Measurements from ENCODE around the gene DTYMK.

DTYMK gene

DNA sequence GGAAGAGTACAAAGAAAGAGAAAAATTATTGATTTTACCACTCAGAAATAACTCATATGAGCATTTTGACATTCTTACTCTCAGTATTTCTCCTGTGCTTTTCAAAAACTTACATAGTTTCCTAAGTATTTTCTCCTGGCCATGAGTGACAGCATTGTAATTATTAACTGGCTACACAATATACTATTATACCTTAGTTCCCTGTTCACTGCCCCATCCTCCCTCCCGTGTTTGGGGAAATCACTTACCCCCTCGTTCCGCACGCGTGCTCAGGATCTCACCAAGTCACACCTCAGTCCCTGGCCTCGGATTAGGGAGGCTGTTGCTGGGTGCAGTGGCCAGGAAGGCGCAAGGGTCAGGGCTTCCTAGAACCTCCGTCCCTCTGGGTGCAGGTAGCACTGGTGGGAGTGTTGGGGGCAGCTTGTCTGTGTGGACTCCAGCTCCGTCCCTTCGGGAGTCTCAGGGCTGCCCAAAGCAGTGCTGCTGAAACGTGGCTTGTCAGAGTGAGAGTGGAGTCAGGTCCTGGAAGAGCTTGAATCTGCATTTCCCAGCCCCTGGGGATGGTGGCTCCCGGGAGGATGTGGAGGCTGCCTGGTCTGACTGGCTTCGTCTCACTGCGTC lies 25.9 kb downstream of the DTYMK start:
- Histone ChIP-seq H3K9me3 (no peaks in the 10 kb centered on the region), H3K27me3 (no peaks in the 10 kb centered on the region), H3K36me3 (peaks cover 69% of the 10 kb centered on the region), H3K4me1 (ENCODE audit: control insufficient read depth in 1 of 2, insufficient read depth in 1 of 2, low read depth in 1 of 2, low read length in 1 of 2) (no peaks in the 10 kb centered on the region), H3K27ac (no peak overlapping the region), H3K4me3 (ENCODE audit: low read depth in 1 of 2, low read length in 1 of 2) (no peak overlapping the region)
- TF ChIP-seq CTCF (IDR thresholded peaks at IDR 0.05): no peak

DNA sequence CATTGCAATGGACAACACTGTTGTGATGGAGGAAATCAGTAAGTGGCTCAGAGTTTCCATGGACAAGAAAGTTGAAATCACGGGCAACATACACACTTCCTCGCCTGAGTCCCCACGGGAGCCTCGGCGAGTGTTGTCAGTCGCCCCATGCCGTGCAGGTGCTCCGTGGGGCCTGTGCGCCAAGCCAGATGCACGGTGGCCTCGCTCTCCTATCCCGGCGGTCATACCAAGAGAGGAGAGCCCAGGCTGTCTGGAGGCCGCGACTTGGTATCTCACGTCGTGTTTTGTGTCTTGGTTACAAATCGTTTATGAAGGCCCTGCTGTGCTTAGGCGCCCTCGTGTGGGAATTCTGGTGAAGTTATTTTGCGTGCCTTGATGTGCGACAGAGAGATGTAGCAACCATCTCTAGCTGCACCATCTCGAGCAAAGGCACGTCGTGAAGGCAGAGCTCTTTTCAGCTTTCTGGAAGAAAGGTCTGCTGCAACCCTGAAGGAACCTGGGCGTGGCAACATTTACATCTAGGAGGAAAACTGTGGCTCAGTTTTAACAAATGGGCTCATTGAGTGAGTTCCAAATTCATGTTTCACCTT lies 27.4 kb downstream of the DTYMK start:
- H3K4me3 ChIP-seq (ENCODE audit: low read depth in 1 of 2, low read length in 1 of 2): no peak overlapping the region
- H3K4me1 ChIP-seq (ENCODE audit: control insufficient read depth in 1 of 2, insufficient read depth in 1 of 2, low read depth in 1 of 2, low read length in 1 of 2): no peaks in the 10 kb centered on the region
- no peak for TF ChIP-seq CTCF (IDR thresholded peaks at IDR 0.05)
- peaks cover 84% of the 10 kb centered on the region for H3K36me3 ChIP-seq
- H3K27me3 ChIP-seq: no peaks in the 10 kb centered on the region
- H3K9me3 ChIP-seq: no peaks in the 10 kb centered on the region
- H3K27ac ChIP-seq: no peak overlapping the region

DNA sequence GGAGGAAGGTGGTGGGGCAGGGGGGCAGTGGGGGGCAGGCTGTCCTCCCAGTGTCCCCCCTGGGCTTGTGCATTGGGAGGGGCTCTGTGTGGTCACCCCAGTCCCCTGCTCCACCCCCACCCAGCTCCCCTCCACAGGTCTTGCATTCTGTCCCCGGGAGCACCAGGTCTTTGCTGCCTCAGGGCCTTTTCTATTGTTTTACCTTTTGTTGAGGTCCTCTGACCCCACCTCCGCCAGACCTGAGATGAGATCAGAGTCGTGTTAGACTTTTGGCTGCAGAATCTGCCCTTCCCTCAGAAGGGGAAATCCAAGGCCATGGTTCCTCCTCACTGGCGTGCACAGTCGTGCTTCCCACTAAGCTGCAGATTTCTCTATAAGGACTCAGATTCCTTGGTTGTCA lies 28.3 kb downstream of the DTYMK start:
- Histone ChIP-seq H3K4me1 (ENCODE audit: control insufficient read depth in 1 of 2, insufficient read depth in 1 of 2, low read depth in 1 of 2, low read length in 1 of 2) (no peaks in the 10 kb centered on the region), H3K9me3 (no peaks in the 10 kb centered on the region), H3K27me3 (no peaks in the 10 kb centered on the region), H3K27ac (no peak overlapping the region), H3K4me3 (ENCODE audit: low read depth in 1 of 2, low read length in 1 of 2) (no peak overlapping the region), H3K36me3 (peaks cover 92% of the 10 kb centered on the region)
- no peak for TF ChIP-seq CTCF (IDR thresholded peaks at IDR 0.05)

DNA sequence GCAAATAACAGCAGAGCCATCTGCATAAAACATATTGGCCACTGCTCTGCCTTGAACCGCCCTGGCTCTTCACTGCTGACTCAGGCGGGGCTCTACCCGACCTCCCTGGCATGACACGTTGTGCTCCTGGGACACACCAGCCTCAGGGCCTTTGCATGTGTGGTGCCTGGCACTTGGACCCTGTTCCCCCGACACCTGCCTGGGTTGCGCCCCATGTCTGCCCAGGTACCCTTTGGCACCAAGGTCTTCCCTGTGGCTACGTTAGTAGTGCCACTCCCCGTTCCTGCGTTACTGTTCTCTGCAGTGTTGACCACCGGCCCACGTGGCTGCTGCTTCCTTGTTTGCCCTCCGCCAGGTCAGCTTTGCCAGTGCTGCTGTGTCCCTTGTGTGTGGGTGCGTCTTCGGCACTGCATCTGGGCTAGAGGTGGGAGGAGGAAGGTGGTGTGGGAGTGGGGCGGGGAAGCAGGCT lies 28.8 kb downstream of the DTYMK start:
- no peaks in the 10 kb centered on the region for H3K27me3 ChIP-seq
- no peak overlapping the region for H3K4me3 ChIP-seq (ENCODE audit: low read depth in 1 of 2, low read length in 1 of 2)
- TF ChIP-seq CTCF (IDR thresholded peaks at IDR 0.05): no peak
- no peak overlapping the region for H3K27ac ChIP-seq
- no peaks in the 10 kb centered on the region for H3K9me3 ChIP-seq
- H3K36me3 ChIP-seq: peaks cover 96% of the 10 kb centered on the region
- H3K4me1 ChIP-seq (ENCODE audit: control insufficient read depth in 1 of 2, insufficient read depth in 1 of 2, low read depth in 1 of 2, low read length in 1 of 2): no peaks in the 10 kb centered on the region

- Histone ChIP-seq H3K36me3 (peaks cover 98% of the 10 kb centered on the region), H3K27me3 (no peaks in the 10 kb centered on the region), H3K4me1 (ENCODE audit: control insufficient read depth in 1 of 2, insufficient read depth in 1 of 2, low read depth in 1 of 2, low read length in 1 of 2) (no peaks in the 10 kb centered on the region), H3K27ac (no peak overlapping the region), H3K4me3 (ENCODE audit: low read depth in 1 of 2, low read length in 1 of 2) (no peak overlapping the region), H3K9me3 (no peaks in the 10 kb centered on the region)
- no peak for TF ChIP-seq CTCF (IDR thresholded peaks at IDR 0.05)
These were observed 30.3 kb downstream of the DTYMK start for GRCh38 chr2:241656190-241656741.
